Cortex of kidney (tissue), 1 donor: Measurements from ENCODE around the gene ZSCAN20.
"Not testable (repeated sequence)": the region's sequence is repeated elsewhere in the genome, so short reads cannot be mapped to it uniquely, and the experiment has no call there.

Experiments used
- DNase-seq: peaks from one replicate; lab custom pipeline; 2025; lab: John Stamatoyannopoulos, UW

Gene ZSCAN20

DNA sequence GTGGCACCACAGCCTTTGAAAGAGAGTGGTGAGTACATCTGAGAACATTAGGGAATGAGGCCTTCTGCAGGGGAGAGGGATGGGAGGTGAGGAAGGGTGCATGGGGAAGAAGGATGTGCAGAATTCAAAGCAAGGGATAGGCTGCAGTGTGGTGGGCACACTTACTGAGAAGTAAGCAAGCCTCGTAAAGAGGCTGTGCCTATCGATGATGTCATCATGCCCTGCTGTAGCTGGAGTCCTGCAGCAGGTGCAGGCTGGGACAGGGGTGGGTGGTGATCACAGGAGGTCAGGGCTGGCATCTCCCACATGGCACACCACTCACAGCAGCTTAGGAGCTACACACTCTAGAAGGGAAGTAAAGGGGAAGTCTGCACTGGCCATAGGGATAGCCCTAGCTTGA lies 16.2 kb downstream of the ZSCAN20 start:
- no peak for DNase-seq

DNA sequence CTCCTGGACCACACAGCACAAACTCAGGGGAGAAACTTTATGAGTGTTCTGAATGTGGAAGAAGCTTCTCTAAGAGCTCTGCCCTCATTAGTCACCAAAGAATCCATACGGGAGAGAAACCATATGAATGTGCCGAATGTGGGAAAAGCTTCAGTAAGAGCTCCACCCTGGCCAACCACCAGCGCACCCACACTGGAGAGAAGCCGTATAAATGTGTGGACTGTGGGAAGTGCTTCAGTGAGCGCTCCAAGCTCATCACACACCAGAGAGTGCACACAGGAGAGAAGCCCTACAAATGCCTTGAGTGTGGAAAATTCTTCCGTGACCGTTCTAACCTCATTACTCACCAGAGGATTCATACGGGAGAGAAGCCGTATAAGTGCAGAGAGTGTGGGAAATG lies 22.5 kb downstream of the ZSCAN20 start:
- no peak for DNase-seq

DNA sequence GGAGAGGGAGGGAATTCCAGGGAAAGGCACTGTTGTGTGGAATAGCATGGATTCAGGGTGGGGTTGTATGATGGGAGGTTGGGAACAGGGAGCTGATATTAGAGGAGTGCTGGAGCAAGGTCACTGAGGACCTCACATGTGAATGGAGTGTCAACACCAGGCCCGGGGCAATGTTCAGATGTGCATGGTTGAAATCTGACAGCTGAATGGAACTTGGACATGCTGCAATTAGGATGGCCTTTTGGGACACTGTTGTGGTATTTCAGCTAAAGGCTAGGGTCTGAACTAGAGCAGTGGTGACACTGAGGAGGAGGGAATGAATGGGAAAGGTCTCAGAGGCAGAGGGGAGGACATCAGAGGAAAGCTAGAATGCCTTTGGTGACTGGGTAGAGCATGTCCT lies 25.0 kb downstream of the ZSCAN20 start:
- no peak for DNase-seq

DNA sequence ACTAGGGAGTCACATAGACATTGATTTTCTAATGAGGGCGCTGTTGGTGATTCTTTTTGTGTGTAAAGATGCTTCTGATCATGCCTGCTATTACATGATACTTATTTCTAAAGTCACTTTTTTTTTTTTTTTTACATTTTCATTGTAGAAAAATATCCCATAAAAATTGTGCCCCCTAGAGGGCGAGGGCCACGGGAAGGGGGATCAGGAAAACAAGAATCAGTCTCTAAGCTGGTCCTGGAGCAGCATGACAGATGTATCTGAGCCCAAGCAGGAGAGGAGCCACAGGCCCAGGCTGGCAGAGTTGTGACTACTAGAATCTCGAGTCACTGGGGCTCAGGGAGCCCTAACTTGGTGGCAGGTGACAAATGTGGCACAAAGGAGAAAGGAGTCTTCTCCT lies 28.1 kb downstream of the ZSCAN20 start:
- DNase-seq, result no peak

DNA sequence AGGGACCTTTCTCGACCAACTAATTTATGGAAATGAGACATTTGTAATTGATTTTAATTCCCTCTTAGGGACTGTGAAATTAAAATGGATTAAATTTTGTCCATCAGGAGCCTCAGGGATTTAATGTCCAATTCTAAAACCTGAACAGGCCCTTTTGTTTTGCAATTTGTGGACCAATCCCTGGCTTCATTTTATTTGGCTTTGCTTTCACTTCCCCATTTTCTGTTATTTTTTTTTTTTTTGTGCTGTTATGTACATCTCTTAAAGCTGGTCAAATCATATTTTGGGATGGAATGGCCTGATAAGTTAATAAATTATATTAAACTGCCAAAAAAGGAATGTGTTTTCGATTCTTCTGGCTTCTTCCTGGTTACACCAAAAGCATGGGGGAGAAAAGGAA lies 28.9 kb downstream of the ZSCAN20 start:
- no peak for DNase-seq

DNA sequence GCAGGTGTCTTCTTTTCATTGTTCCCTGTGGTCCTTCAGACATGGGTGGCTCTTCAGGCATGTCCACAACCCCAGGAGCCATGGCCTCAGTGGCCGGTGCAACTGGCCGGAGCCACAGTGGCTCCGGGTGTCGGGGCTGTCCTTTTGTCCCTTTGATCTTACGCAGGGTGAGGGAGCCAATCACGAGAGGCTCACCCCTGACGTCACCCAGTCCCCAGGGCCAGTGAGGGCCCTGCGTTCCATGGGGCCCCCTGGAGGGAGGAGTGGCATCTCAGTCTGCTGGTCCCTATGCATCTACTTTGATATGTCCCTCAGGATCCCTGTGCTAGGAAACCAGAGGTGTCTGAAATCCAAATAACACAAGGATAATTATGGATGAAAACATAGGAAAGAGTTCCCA lies 29.3 kb downstream of the ZSCAN20 start:
- DNase-seq, result no peak

DNA sequence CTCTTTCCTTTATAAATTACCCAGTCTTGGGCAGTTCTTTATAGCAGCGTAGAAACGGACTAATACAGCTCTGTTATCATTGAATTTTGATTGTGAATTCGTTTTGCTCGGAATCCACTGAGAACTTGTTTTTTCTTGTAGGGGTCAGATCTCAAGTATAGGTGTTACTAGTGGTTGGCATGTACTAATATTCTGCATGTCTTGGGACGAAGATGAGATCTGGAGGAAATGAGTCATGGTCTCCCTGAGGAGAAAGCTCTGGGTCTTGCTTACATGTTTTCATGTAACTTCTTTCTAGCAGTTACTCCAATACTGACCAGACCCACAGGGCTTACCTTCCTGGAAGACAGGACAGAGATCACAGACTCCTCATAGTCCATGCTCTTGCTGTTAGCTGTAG lies 30.3 kb downstream of the ZSCAN20 start:
- DNase-seq, result no peak

DNA sequence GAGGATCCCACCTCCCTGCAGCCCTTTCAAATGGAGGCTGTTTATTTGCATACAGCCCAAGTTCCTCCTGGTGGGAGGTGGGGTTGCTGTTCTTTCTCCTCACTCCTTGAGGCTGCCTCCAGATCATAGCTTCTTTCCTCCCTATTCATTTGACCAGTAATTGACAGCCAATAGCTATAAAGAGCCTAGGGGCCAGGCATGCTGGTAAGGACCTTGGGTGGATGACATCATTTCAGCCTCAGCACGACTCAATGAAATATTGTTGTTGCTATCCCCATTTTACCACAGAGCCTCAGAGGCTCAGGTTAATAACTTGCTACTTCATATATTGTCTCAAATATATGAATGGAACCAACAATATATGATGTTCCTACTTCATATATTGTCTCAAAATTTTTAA lies 31.1 kb downstream of the ZSCAN20 start:
- DNase-seq, result no peak

DNA sequence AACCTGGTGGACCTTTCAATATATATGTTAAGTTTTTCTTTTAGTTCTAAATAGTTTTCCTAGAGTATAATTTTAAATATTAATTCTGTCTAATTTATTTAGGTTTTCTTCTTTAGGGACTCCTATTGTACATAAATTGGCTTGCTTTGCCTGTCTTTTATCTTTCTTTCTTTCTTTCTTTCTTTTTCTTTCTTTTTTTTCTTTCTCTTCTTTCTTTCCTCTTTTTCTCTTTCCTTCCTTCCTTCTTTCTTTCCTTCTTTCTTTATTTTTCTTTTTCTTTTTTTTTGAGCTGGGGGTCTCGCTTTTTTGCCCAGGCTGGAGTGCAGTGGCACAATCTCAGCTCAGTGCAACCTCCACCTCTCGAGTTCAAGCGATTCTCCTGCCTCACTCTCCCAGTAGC lies 35.2 kb downstream of the ZSCAN20 start:
- DNase-seq, result no peak

DNA sequence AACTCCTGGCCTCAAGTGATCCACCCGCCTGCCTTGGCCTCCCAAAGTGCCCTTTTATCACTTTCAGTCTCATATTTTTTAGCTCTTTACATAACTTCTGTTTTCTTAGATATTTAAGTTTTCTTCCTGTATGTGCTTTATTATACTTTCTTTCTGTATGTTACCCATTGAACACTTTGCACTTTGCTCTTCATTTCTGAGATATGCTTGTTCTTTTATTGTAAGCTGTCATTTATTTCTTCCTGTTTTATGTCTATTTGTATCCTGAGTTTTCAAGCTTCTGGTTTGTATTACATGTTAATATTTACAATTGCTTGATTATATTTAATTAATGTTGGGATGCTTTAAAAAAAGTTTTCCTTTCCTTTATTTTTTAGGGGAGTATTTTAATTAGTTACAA lies 35.7 kb downstream of the ZSCAN20 start:
- DNase-seq, result no peak

DNA sequence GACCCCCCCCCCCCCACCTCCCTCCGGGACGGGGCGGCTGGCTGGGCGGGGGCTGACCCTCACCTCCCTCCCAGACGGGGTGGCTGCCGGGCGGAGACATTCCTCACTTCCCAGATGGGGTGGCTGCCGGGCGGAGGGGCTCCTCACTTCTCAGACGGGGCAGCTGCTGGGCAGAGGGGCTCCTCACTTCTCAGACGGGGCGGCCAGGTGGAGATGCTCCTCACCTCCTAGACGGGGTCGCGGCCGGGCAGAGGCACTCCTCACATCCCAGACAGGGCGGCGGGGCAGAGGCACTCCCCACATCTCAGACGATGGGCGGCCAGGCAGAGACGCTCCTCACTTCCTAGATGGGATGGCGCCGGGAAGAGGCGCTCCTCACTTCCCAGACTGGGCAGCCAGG lies 36.8 kb downstream of the ZSCAN20 start:
- DNase-seq, result not testable (repeated sequence)

DNA sequence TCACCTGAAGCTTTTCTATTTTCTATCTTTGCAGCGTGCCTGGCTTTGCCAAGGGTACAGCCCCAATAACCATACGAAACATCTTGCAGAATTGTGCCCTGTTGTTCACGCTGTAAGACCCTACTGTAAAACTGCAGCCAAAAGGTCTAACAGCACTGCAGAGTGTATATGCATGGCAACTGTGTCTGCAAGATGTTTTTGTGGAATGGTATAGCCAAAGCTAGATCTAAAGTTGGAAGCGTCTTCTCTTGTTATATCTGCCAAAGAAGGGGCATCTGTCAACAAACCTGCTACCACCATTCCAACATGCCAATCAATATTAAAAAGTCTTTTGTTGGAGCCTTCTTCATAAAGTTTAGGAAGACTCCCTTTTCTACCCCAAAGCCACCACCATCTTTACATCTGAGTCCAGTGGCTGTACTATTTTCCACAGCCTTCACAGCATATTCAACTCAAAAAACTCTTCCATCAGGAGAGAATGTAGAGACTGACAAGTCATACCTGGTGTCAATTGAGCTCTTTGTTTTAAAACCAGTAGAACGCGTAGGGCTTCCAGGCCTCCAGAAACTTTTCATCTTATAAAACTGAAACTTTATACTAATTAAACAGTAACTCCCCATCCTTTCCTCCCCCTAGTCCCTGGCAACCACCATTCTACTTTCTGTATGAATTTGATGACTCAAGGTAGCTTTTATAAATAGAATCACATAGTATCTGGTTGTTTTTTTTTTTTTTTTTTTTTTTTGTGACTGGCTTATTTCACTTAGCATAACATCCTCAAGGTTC lies 40.0 kb downstream of the ZSCAN20 start:
- no peak for DNase-seq

DNA sequence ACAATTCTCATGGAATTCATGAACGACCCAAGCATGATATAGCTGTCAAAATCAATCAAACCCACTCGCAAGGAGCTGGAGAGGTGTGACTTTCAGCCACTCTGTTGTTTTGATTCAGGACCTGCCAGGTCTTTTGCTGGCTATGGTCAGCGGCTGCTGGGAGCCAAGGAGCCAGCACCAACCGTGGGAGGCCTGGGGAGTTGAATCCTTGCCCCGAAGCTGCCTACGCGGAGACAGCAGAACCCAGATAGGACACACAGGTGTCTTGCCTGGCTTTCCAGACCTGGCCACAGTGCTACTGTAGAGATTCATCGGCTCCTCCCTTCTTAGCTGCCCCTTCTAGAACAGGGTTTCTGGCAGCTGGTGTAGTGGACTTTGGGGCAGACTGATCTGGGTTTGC lies 42.7 kb downstream of the ZSCAN20 start:
- DNase-seq, result no peak

DNA sequence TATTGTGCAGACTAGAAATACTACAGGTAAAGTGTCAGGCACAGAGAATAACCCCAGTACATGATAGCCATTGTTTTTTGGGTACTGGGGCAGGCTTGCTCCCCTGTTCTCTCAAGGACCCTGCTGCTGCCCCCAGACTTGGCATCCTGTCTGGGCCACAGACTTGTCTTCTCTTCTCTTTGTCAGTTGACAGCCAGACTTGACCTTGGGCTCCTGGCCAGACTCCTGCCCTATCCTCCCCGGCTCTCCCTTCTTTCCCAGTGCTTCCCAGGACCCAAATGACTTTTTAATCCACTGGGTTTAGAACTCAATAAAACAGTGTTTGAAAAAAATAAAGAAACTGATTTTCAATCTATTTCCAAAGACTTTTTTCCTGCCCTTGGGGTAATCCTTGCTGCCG lies 43.2 kb downstream of the ZSCAN20 start:
- no peak for DNase-seq

DNA sequence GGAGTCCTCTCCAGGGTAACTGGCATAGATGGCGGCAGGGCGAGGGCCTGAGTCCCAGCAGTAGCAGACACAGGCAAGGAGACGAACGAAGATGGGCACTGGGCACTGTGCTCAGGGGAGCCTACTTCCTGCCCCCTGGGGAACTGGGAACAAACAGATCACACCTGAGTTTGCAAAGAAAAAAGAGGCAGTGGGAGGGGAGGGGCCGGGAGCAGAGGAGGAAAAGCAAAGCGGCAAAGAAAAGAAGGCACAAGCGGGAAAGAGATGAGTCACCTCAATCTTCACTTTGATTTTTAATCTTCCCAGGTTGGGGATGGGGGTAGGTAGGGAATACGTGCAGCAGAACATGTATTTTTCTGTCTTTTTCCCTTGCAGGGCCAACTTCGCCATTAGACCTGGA lies 44.0 kb downstream of the ZSCAN20 start:
- no peak for DNase-seq

DNA sequence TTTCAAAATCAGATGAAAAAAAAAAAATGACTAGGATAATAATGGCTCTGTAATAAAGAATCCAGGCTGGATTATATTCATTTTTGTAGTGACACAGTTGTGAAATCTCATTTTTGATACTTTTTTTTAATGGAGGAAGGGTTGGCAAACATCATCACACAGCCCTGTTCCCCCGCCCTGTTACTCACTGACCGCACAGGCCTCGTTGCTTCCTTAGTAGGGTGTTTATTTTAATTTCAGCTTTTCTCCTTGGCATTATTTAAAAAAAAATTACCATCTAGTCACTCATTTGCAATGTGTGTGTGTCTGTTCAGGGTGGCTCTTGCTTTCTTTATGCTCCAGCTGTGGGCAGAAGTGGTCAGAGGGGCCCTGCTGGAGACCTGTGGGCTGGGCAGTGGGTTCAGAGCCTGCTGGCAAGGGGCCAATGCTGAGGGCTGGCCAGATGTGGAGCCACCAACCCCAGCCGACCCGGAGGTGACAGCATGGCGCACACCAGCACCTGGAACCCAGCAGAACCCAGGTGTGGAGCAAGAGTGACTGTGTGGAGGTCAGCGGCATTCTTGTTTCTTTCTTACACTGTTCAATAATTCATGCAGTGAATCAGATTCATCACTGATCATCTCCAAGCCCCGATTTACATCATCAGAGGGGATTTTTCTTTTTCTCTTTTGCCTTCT lies 44.6 kb downstream of the ZSCAN20 start:
- DNase-seq, result no peak

DNA sequence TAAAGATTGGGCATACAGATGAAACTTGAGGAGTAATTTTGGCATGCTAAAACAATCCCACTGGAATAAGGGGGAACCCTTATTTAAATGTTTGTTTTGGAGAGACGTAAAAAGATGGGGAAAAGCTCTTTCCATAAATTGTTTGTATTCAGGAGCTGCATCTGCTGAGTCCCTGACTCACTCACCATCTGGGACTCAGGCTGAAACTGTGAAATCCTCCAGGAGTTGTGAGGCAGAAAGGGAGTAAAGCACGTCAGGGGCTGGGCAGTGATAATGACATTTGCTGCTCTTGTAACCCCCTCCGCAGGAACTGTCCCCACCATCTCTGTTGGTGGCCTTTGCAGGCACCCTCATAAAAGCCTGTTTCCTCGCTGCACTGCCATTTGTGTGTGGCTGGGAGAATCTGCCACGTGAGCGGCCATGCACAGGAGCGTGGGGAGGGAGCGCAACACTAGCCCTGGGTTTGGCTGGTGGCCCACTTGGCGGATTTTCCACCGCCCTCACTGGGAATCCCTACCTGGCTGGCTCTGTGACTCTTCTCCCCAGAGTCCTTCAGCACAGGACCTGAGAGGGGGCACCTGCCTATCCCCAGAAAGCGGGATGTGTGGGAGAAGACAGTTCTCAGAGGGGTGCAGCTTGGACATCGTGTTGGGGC lies 45.3 kb downstream of the ZSCAN20 start:
- DNase-seq, result no peak

DNA sequence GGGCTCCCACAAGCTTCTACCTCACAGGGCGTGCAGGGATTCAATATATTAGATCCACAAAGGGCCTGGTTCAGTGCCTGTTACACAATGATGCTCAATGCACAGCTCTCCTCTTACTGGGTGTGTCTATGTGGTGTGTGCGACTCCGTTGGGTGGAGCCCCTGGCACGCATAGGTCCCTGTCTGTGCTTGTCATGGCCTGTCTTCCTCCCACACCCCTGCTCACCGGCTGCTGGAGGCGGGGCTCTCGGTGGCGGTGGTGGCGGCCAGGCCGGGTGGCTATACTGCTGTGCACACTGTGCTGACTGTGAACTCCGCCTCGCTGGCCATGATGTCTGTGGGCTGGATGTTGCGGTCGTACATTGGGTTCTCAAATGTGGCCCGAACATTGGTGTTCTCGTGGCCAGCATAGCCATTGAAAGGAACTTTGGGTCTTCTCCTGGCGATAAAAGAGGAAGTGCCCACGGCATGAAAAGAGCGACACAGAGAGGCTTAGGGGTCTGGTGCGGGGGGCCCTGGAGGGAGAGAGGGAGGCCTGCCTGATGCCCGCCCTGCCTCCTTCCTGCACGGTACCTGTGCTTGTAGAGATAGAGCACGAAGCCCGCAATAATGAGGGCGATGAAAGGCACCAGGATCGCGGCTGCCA lies 46.9 kb downstream of the ZSCAN20 start:
- no peak for DNase-seq

DNA sequence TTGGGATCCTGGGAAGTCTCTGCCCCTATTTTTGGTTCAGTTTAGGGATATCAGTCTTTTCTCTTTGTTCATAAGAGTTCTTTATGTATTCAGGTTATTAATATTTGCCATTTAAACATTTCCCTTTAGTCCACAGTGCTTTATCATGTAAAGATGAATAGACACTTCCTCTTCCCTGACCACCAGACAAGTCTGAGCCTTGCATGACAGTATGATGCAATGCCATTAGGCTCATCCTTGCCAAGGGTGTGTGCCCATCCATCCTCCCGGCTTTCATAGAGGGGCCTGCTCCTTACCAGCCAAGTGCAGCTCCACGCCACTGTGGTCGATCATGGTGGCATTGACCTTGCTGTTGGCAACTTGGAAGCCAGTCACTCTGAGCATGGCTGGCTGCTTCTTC lies 52.1 kb downstream of the ZSCAN20 start:
- DNase-seq, result no peak

DNA sequence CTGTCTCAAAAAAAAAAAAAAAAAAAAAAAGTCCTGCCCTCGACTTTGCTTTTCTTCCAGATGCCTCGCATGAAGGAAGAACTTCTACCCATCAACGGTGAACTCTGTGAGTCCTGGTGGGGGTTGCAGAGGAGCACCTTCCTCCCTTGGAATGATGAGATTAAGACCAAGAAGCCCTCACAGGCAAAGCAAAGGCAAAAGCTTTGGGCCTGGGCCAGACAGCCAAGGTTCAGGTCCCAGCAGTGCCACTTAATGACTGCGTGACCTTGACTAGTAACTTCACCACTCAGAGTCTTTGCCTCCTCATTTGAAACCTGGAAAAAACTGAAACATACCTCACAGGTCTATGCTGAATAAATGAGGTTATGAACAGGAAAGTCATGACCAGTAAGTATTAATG lies 55.5 kb downstream of the ZSCAN20 start:
- DNase-seq, result no peak

DNA sequence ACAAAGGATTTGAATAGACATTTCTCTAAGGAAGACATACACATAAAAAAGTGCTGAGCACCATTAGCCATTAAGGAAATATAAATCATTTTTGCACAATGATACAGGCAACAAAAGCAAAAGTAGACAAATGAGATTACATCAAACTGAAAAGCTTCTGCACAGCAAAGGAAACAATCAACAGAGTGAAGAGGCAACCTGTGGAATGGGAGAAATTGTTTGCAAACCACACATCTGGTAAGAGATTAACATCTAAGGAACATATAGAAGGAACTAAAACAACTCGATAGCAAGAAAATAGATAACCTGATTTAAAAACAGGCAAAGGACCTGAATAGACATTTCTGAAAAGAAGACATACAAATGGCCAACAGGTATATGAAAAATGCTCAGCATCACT lies 57.5 kb downstream of the ZSCAN20 start:
- DNase-seq, result no peak

DNA sequence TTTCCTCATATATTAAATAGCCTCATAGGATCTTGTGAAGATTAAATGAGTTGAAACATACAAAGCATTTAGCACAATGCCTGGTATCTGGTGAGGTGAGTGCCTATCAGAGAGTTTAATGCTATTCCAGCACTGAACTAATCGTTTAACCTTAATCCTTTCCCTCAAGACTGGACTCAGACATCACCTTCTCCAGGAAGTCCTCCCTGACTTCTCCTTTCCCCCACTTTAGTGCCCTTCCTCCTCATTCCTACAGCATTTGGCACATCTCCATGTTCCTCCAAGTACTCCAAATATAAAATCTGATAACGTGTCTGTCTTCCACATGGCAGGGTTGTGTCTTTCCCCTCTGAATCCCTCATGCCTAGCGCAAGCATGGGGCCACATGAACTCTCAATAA lies 59.8 kb downstream of the ZSCAN20 start:
- no peak for DNase-seq

DNA sequence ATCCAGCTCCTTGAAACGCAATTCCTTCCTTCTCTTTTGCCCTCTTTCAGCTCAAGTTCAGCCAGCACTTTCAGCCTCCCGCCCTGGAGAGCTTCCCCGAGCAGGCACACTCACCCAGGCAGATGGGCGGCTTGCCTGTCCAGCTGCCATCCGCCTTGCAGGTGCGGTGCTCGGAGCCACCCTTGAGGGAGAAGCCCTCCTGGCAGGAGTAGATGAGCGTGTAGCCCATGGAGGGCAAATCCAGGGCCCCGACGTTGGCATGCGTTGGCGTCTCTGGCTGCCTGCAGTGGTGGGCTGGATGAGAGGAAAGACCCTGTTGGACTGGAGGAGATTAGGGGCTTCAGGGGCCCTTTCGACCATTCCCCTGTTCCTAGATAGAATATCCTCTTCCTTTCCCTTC lies 60.5 kb downstream of the ZSCAN20 start:
- no peak for DNase-seq
